ENCODE measurements around the gene GNAZ. TPM values are rescaled to one million over a fixed set of nuclear protein-coding genes. Genes with fewer than 3 reads are reported as not detected.

GNAZ gene
- polyA plus RNA-seq, 1 donor from 2014 or later: 52.0 TPM

DNA sequence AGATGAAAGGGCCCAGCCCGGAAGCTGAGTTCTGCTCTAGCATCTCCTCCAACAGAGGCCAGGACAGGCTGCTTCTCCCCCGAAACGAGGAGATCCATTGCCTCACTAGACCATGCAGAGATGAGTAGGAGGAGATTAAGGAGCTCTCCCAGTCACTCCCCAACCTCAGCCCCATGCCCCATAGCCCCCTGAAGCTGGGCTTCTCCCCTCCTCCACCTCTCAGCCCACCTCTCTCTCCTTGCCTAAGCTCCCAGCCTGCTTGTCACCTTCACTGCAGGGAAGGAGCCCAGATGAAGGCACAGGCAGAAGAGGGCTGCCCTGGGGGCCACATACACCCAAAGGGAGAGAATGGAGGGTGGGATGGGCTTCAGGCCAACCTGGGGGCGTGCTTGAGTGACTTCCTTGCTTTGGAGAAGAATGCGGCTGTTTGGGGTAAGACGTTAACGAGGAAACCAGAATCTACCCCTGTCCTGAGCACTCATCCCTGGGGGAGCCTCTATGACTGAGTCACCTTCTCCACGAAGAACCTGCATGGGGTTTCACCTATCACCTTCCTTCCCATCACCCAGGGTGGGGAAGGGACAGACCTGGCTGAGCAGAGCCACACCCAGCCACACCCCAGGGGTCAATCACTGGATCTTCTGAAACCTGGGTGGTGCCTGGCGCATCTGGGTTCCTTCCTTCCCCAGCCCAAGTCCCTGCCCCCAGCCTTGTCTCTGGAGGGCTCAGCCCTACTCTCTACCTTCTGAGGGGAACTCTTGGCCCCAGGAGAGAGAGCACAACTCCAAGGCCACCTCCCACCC, 11.6 kb upstream of the GNAZ start:
- H3K27me3 ChIP-seq (ENCODE audit: insufficient read depth, low read depth, low read length): no peaks in the 10 kb centered on the region
- no peak overlapping the region for H3K4me3 ChIP-seq (ENCODE audit: low read length)
- H3K9me2 ChIP-seq (ENCODE audit: insufficient read depth, low read length): no peaks in the 10 kb centered on the region
- H4K20me1 ChIP-seq (ENCODE audit: insufficient read depth): no peaks in the 10 kb centered on the region
- H2AFZ ChIP-seq (ENCODE audit: low read depth, low read length): no peak overlapping the region
- H3K4me2 ChIP-seq (ENCODE audit: low read length): no peak overlapping the region
- TF ChIP-seq, protein P1, sequence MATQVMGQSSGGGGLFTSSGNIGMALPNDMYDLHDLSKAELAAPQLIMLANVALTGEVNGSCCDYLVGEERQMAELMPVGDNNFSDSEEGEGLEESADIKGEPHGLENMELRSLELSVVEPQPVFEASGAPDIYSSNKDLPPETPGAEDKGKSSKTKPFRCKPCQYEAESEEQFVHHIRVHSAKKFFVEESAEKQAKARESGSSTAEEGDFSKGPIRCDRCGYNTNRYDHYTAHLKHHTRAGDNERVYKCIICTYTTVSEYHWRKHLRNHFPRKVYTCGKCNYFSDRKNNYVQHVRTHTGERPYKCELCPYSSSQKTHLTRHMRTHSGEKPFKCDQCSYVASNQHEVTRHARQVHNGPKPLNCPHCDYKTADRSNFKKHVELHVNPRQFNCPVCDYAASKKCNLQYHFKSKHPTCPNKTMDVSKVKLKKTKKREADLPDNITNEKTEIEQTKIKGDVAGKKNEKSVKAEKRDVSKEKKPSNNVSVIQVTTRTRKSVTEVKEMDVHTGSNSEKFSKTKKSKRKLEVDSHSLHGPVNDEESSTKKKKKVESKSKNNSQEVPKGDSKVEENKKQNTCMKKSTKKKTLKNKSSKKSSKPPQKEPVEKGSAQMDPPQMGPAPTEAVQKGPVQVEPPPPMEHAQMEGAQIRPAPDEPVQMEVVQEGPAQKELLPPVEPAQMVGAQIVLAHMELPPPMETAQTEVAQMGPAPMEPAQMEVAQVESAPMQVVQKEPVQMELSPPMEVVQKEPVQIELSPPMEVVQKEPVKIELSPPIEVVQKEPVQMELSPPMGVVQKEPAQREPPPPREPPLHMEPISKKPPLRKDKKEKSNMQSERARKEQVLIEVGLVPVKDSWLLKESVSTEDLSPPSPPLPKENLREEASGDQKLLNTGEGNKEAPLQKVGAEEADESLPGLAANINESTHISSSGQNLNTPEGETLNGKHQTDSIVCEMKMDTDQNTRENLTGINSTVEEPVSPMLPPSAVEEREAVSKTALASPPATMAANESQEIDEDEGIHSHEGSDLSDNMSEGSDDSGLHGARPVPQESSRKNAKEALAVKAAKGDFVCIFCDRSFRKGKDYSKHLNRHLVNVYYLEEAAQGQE (IDR thresholded peaks at IDR 0.05; ENCODE audit: borderline replicate concordance): no peak
- TF ChIP-seq RAD21 (conservative IDR thresholded peaks at IDR 0.05) (no peak), SMC3 (conservative IDR thresholded peaks at IDR 0.05; ENCODE audit: poor library complexity) (no peak), MXI1 (conservative IDR thresholded peaks at IDR 0.05; ENCODE audit: poor library complexity, severe bottlenecking) (no peak), EP300 (conservative IDR thresholded peaks at IDR 0.05; ENCODE audit: poor library complexity, severe bottlenecking) (no peak), EZH2 (IDR thresholded peaks at IDR 0.05; ENCODE audit: borderline replicate concordance, insufficient read depth, low read length, poor library complexity, severe bottlenecking) (no peak), POLR2AphosphoS5 (IDR thresholded peaks at IDR 0.05) (no peak), TAF1 (IDR thresholded peaks at IDR 0.05; ENCODE audit: low read depth) (no peak)
- TF ChIP-seq, protein P2, sequence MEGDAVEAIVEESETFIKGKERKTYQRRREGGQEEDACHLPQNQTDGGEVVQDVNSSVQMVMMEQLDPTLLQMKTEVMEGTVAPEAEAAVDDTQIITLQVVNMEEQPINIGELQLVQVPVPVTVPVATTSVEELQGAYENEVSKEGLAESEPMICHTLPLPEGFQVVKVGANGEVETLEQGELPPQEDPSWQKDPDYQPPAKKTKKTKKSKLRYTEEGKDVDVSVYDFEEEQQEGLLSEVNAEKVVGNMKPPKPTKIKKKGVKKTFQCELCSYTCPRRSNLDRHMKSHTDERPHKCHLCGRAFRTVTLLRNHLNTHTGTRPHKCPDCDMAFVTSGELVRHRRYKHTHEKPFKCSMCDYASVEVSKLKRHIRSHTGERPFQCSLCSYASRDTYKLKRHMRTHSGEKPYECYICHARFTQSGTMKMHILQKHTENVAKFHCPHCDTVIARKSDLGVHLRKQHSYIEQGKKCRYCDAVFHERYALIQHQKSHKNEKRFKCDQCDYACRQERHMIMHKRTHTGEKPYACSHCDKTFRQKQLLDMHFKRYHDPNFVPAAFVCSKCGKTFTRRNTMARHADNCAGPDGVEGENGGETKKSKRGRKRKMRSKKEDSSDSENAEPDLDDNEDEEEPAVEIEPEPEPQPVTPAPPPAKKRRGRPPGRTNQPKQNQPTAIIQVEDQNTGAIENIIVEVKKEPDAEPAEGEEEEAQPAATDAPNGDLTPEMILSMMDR (IDR thresholded peaks at IDR 0.05; ENCODE audit: poor library complexity, severe bottlenecking): no peak
- no peaks in the 10 kb centered on the region for H3K79me2 ChIP-seq (replicated peaks; ENCODE audit: insufficient read depth, low read length)
- no peaks in the 10 kb centered on the region for H3K36me3 ChIP-seq (ENCODE audit: insufficient read depth, low read length)
- H3K9ac ChIP-seq (ENCODE audit: low read length): no peak overlapping the region
- H3K27ac ChIP-seq (ENCODE audit: low read length): no peak overlapping the region
- H3K9me3 ChIP-seq (ENCODE audit: low read length): no peaks in the 10 kb centered on the region
- no peaks in the 10 kb centered on the region for H3F3A ChIP-seq (ENCODE audit: insufficient read depth, low read length, poor library complexity, severe bottlenecking)

DNA sequence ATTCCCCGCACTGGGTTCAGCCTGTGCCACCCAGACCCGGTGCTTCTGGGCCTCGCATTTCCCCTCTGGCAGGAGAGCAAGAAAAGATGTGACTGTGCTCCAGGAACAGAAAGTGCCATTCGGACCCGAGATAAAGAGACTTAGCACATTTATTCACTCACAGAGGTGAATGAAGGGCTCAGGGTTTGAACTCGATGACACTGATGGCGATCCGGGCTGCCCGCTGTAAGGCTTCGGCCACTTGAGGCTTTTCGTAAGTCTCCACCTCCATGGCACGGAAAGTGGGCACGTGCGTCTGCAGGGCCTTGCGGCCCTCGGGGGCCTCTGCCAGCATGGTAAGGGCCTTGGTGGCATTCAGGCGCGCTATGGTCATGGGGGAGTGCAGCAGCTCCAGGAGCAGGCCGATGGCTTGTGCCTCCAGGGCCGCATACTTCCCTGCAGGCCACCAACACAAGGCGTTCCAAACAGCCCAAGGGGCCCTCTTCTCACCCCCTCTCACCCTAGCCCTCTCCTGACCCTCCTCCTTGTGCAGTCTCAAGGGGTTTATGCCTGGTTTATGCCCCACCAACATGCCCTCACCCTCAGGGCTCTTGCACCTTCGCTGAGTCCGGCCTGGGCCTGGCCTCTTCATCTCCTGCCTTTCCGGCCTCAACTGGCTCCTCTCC, 10.9 kb upstream of the GNAZ start:
- no peak overlapping the region for H3K27ac ChIP-seq (ENCODE audit: low read length)
- no peaks in the 10 kb centered on the region for H3F3A ChIP-seq (ENCODE audit: insufficient read depth, low read length, poor library complexity, severe bottlenecking)
- H3K9me3 ChIP-seq (ENCODE audit: low read length): no peaks in the 10 kb centered on the region
- no peak overlapping the region for H3K4me3 ChIP-seq (ENCODE audit: low read length)
- H4K20me1 ChIP-seq (ENCODE audit: insufficient read depth): no peaks in the 10 kb centered on the region
- H3K9ac ChIP-seq (ENCODE audit: low read length): no peak overlapping the region
- no peaks in the 10 kb centered on the region for H3K27me3 ChIP-seq (ENCODE audit: insufficient read depth, low read depth, low read length)
- no peak overlapping the region for H3K4me2 ChIP-seq (ENCODE audit: low read length)
- H3K79me2 ChIP-seq (replicated peaks; ENCODE audit: insufficient read depth, low read length): no peaks in the 10 kb centered on the region
- no peaks in the 10 kb centered on the region for H3K36me3 ChIP-seq (ENCODE audit: insufficient read depth, low read length)
- no peak overlapping the region for H2AFZ ChIP-seq (ENCODE audit: low read depth, low read length)
- TF ChIP-seq TAF1 (IDR thresholded peaks at IDR 0.05; ENCODE audit: low read depth): no peak
- TF ChIP-seq MXI1 (conservative IDR thresholded peaks at IDR 0.05; ENCODE audit: poor library complexity, severe bottlenecking): no peak
- no peak for TF ChIP-seq POLR2AphosphoS5 (IDR thresholded peaks at IDR 0.05)
- TF ChIP-seq EP300 (conservative IDR thresholded peaks at IDR 0.05; ENCODE audit: poor library complexity, severe bottlenecking): no peak
- no peaks in the 10 kb centered on the region for H3K9me2 ChIP-seq (ENCODE audit: insufficient read depth, low read length)
